Uterus (tissue), 2 donors: ENCODE measurements around the gene MAD1L1.

Source experiments
- CTCF ChIP-seq, 4 experiments: fragments of 200-600 bp in 2 of 4; fragments of 450-650 bp in 2 of 4; sonication (generic) in 2 of 4; IDR thresholded peaks; one replicate each; pipeline ENCODE4 v1.5.1; 2016 to 2019; ENCODE audit warnings: antibody characterized with exemption in 4 of 4, mild to moderate bottlenecking in 2 of 4, moderate library complexity in 1 of 4
- POLR2A ChIP-seq, 2 donors: fragments of 450-650 bp; IDR thresholded peaks; one replicate each; pipeline ENCODE4 v1.6.1; 2016; ENCODE audit warnings: antibody characterized with exemption in 2 of 2, mild to moderate bottlenecking in 1 of 2, moderate library complexity in 1 of 2

- TF ChIP-seq POLR2A (IDR thresholded peaks at IDR 0.05) (no peak), CTCF (IDR thresholded peaks at IDR 0.05) (no peak)
These were observed 290.4 kb downstream of the MAD1L1 start for GRCh38 chr7:1942243-1942940.
